Renal cortex interstitium (tissue), 11 donors: ENCODE measurements around the gene TSC2. TPM values are rescaled to one million over a fixed set of nuclear protein-coding genes. Genes with fewer than 3 reads are reported as not detected.
A peak's percentile ranks its signal among the peaks of the same experiment; 100 is the strongest.

ENCODE experiments used
- DNase-seq, 11 donors: peaks; one replicate each; pipeline ENCODE4 v3.0.0-alpha.2; 2013; ENCODE audit warnings: low read depth in 9 of 11, low spot score in 4 of 11; ENCODE audit errors: extremely low read depth in 1 of 11
- polyA plus RNA-seq, 3 donors: library from polyadenylated mRNA; unstranded; fragments of 120-200 nt; gene quantifications; one replicate each; pipeline ENCODE4 v1.2.1, GENCODE V29; 2013; ENCODE audit not compliant: insufficient read length in 3 of 3

Gene TSC2
- polyA plus RNA-seq, 3 donors: 138 to 170 (median 151) TPM

DNA sequence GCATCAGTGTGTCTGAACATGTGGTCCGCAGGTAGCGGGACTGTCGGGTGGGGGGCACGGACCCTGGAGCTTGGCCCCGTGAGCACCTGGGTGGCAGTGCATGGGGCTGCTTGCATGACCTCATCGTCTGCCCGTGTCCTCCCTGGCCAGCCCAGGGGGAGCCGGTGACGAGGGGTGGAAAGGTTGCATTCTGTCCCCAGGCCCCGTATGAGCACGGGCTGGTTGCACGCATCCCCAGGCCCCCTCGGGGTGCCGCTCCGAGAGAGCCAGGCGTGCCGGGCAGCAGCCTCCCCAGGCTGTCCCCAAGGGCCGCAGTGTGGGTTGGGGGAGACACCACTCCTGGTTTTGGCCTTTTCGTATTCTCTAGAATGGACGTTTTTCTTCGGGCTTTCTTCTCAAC, 29.9 kb downstream of the TSC2 start:
- DNase-seq: no peak

DNA sequence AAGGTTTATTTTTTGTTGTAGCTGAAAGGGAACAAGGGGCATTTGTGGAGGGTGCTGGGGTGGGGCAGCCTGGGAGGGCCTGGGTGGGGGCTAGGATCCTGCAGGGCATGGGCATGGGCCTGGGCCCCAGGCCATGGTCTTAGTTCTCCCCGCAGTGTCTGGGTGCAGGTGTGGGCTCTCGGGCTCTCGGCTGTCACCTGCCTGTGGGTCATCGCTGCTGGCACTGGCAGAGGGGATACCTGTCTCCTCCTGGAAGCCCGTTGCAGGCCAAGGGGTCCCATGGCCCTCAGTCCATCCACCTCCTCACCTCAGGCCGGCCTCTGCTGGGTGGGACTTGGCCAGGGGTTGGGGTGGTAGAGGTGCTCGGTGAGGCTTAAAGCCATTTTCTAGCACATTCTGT, 30.3 kb downstream of the TSC2 start:
- DNase-seq: no peak

GRCh38 chr16:2078691-2079090, 30.9 kb downstream of the TSC2 start:
- DNase-seq: no peak

DNA sequence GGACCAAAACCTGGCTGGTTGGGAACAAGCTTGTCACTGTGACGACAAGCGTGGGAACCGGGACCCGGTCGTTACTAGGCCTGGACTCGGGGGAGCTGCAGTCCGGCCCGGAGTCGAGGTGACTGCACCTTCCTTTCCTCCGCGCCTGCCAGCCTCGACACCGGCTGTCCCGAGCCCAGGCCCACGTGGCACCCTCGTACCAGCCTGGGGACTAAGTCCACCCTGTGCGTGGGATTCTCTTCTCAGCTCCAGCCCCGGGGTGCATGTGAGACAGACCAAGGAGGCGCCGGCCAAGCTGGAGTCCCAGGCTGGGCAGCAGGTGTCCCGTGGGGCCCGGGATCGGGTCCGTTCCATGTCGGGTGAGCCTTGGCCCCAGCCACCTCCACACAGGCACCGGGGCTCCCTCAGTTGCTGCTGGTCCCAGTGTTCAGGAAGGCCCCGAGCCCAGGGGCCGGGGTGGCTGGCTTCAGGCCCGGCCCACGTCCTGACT, 31.6 kb downstream of the TSC2 start:
- DNase-seq: no peak

DNA sequence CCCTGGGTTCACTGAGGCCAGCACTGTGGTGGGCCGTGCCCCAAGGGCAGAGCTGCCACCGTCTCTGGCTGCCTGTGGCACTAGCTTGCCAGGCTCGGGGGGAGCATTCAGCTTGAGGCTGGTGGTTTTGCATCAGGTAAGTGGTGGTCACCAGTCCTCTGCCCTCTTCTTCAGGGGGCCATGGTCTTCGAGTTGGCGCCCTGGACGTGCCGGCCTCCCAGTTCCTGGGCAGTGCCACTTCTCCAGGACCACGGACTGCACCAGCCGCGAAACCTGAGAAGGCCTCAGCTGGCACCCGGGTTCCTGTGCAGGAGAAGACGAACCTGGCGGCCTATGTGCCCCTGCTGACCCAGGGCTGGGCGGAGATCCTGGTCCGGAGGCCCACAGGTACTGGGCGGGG, 32.2 kb downstream of the TSC2 start:
- DNase-seq: no peak

GRCh38 chr16:2081201-2082084, 33.7 kb downstream of the TSC2 start:
- DNase-seq: no peak

GRCh38 chr16:2082171-2082982, 34.6 kb downstream of the TSC2 start:
- peak in 10 of 11 donors; percentile 47 to 81 (median 76) for DNase-seq

DNA sequence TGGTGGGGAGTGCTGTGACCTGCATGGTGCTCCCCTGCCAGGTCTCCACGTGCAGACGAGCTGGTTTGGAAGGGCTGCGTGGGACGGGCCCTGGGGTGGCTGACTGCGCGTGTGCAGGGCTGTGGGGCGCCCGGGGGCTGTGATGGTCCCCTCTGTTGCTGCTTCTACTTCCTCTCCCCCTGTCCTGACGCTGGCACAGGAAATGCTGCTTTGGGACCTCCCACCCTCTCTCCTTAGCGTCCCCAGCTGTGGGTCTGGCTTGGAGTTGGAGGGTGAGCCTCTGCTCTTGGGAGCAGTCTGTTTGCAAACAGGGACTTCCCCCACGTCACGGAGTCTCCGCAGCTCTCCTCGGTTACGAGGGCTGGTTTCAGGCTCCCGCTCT, 35.2 kb downstream of the TSC2 start:
- DNase-seq: peak in 8 of 11 donors; percentile 46 to 77 (median 72)

- DNase-seq: no peak
These were observed 35.6 kb downstream of the TSC2 start for GRCh38 chr16:2083409-2083808.

- no peak for DNase-seq
These were observed 36.3 kb downstream of the TSC2 start for GRCh38 chr16:2083876-2084780.

- DNase-seq: no peak
These were observed 37.3 kb downstream of the TSC2 start for GRCh38 chr16:2084895-2085625.

GRCh38 chr16:2085669-2086068, 37.9 kb downstream of the TSC2 start:
- no peak for DNase-seq

DNA sequence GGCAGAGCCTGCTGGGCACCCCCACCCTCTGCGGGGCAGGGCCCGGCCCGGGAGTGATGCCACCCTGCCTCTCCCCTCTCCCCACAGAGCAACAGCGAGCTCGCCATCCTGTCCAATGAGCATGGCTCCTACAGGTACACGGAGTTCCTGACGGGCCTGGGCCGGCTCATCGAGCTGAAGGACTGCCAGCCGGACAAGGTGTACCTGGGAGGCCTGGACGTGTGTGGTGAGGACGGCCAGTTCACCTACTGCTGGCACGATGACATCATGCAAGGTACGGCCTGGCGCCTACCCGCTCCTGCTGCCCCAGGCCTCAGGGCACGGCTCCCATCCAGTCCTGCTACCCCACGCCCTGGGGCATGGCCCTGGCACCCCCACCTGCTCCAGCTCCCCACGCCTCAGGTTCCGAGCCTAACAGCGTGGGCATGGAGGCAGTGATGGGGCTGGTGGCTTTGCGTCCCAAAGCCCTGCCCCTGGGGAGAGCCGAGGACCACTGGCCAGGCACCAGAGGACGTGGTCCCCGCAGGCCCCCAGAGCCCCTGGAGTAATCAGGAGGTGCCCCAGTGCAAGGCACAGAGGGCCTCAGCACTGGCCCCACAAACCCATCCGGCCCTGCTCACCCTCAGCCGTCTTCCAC, 38.4 kb downstream of the TSC2 start:
- no peak for DNase-seq

- DNase-seq: no peak
These were observed 39.3 kb downstream of the TSC2 start for GRCh38 chr16:2086812-2087747.

DNA sequence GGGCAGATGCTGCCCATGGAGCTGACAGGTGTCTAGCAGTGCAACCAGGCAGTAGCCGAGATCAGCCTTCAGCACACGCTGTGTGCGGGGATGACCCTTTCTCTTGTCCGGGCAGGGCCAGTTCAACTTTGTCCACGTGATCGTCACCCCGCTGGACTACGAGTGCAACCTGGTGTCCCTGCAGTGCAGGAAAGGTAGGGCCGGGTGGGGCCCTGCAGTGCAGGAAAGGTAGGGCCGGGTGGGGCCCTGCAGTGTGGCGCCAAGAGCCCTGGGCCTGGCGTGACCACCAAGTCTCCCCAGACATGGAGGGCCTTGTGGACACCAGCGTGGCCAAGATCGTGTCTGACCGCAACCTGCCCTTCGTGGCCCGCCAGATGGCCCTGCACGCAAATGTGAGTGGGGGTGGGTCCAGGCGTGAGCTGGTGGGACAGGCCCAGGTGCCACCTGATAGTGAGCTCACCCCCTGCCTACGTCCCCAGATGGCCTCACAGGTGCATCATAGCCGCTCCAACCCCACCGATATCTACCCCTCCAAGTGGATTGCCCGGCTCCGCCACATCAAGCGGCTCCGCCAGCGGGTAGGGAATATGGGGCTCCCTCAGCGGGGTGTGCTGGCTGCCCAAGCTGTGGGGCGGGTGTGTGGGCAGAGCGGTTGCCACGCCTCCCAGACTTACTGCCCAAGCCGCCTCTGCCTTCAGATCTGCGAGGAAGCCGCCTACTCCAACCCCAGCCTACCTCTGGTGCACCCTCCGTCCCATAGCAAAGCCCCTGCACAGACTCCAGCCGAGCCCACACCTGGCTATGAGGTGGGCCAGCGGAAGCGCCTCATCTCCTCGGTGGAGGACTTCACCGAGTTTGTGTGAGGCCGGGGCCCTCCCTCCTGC, 40.2 kb downstream of the TSC2 start:
- no peak for DNase-seq

GRCh38 chr16:2088759-2089358, 41.1 kb downstream of the TSC2 start:
- DNase-seq: no peak
